A549 (cell line): ENCODE measurements around the gene CHRNB2. TPM values are rescaled to one million over a fixed set of nuclear protein-coding genes. Genes with fewer than 3 reads are reported as not detected.

Experiments
- ATAC-seq, 2 experiments: fragments of 200-7000 bp in 1 of 2; fragments of >200 bp in 1 of 2; cut with Nextera tagmentation in 1 of 2; cut with Tn5 transposase in 1 of 2; 3 replicates each; pipeline versions ENCODE4 v1.8.0 to v1.9.1; 2018 to 2020; ENCODE audit warnings: mild to moderate bottlenecking in 1 of 2, moderate library complexity in 1 of 2
- CTCF ChIA-PET: fragments of 300-600 bp; sonication (Branson Sonifier 250); formaldehyde crosslinking; extraction: SDS; loops from one replicate; lab custom pipeline; 2021; ENCODE audit warnings: antibody characterized with exemption, inconsistent platforms; lab: Yijun Ruan, JAX
- POLR2A ChIA-PET: fragments of 350-600 bp; formaldehyde crosslinking; extraction: SDS; loops from one replicate; lab custom pipeline; 2021; ENCODE audit warnings: antibody characterized with exemption, inconsistent platforms; lab: Yijun Ruan, JAX
- DNase-seq, 2 experiments: peaks; one replicate each; pipeline versions ENCODE4 v3.0.0 to v3.0.0-alpha.2; 2011 to 2016; ENCODE audit warnings: low read depth in 1 of 2, low spot score in 1 of 2
- FAIRE-seq: peaks from 2 replicates; lab custom pipeline; 2011; peaks lifted over from hg19 to GRCh38; lab: Jason Lieb, UNC
- H3K27ac ChIP-seq, 2 experiments: fragments of >200 bp; sonication (Bioruptor Twin); formaldehyde crosslinking; 3 replicates each; pipeline ENCODE4 v1.5.1; 2016 to 2017
- H3K4me1 ChIP-seq: fragments of >200 bp; sonication (Bioruptor Twin); formaldehyde crosslinking; 3 replicates; pipeline ENCODE4 v1.6.1; 2016
- H3K4me2 ChIP-seq: fragments of >200 bp; sonication (Bioruptor Twin); formaldehyde crosslinking; 3 replicates; pipeline ENCODE4 v1.6.1; 2016
- H3K4me3 ChIP-seq: fragments of >200 bp; sonication (Bioruptor Twin); formaldehyde crosslinking; 3 replicates; pipeline ENCODE4 v1.5.1; 2016
- H3K9me3 ChIP-seq: fragments of >200 bp; sonication (Bioruptor Twin); formaldehyde crosslinking; 3 replicates; pipeline ENCODE4 v1.6.1; 2016
- CBX2 ChIP-seq: fragments of 200-600 bp; sonication (generic); IDR thresholded peaks from 2 replicates; pipeline ENCODE4 v1.6.1; 2016; ENCODE audit warnings: low read depth, mild to moderate bottlenecking, borderline replicate concordance
- CBX8 ChIP-seq: fragments of 200-600 bp; sonication (generic); IDR thresholded peaks from 2 replicates; pipeline ENCODE4 v1.6.1; 2016
- EP300 ChIP-seq, 2 experiments: fragments of >200 bp; sonication (Bioruptor Twin); formaldehyde crosslinking; IDR thresholded peaks; 2 replicates in 1 of 2; 3 replicates in 1 of 2; pipeline ENCODE4 v1.6.1; 2016 to 2017
- ESRRA ChIP-seq: fragments of 150-350 bp; IDR thresholded peaks from 2 replicates; pipeline ENCODE4 v1.6.1; 2014; ENCODE audit warnings: mild to moderate bottlenecking, low read length, borderline replicate concordance
- FOSB ChIP-seq: fragments of 250-450 bp; sonication (Bioruptor Pico); IDR thresholded peaks from 2 replicates; pipeline ENCODE4 v1.5.0; 2020; ENCODE audit warnings: mild to moderate bottlenecking, moderate library complexity
- HDAC2 ChIP-seq: fragments of 200-600 bp; sonication (generic); IDR thresholded peaks from 2 replicates; pipeline ENCODE4 v1.6.1; 2016
- HEYL ChIP-seq: fragments of 250-450 bp; sonication (Bioruptor Pico); IDR thresholded peaks from 2 replicates; pipeline ENCODE4 v1.8.0; 2021; ENCODE audit warnings: mild to moderate bottlenecking, moderate library complexity
- HOXB5 ChIP-seq: fragments of 250-450 bp; sonication (Bioruptor Pico); IDR thresholded peaks from 2 replicates; pipeline ENCODE4 v1.5.0; 2020; ENCODE audit warnings: mild to moderate bottlenecking, moderate library complexity
- JUNB ChIP-seq: fragments of >200 bp; sonication (Bioruptor Twin); formaldehyde crosslinking; IDR thresholded peaks from 2 replicates; pipeline ENCODE4 v1.6.1; 2016
- KDM5A ChIP-seq: fragments of 200-600 bp; sonication (generic); IDR thresholded peaks from 2 replicates; pipeline ENCODE4 v1.6.1; 2016; ENCODE audit warnings: antibody characterized with exemption, mild to moderate bottlenecking
- MYC ChIP-seq: IDR thresholded peaks from 2 replicates; pipeline ENCODE4 v1.6.1; 2012; ENCODE audit warnings: mild to moderate bottlenecking, inconsistent platforms, low read length, improper control_type of control experiment, borderline replicate concordance
- NFE2L2 ChIP-seq: fragments of 150-350 bp; conservative IDR thresholded peaks from 2 replicates; pipeline ENCODE4 v1.6.1; 2014; ENCODE audit warnings: low read length
- NPAS2 ChIP-seq: fragments of 250-450 bp; sonication (Bioruptor Pico); IDR thresholded peaks from 2 replicates; pipeline ENCODE4 v1.8.0; 2022; ENCODE audit warnings: mild to moderate bottlenecking, moderate library complexity, borderline replicate concordance
- NR3C1 ChIP-seq: fragments of >200 bp; sonication (Bioruptor Twin); formaldehyde crosslinking; IDR thresholded peaks from 3 replicates; pipeline ENCODE4 v1.6.1; 2017
- PBX3 ChIP-seq: IDR thresholded peaks from 2 replicates; pipeline ENCODE4 v1.6.1; 2012
- PHF8 ChIP-seq: fragments of 200-600 bp; sonication (generic); IDR thresholded peaks from 2 replicates; pipeline ENCODE4 v1.6.1; 2016; ENCODE audit warnings: low read depth, mild to moderate bottlenecking, antibody characterized with exemption, moderate library complexity, borderline replicate concordance
- POLR2AphosphoS2 ChIP-seq: conservative IDR thresholded peaks from 2 replicates; pipeline ENCODE4 v1.6.1; 2012; ENCODE audit warnings: low read length, improper control_type of control experiment, inconsistent platforms
- RAD21 ChIP-seq, 2 experiments: fragments of >200 bp in 1 of 2; sonication (Bioruptor Twin) in 1 of 2; formaldehyde crosslinking in 1 of 2; IDR thresholded peaks in 1 of 2; conservative IDR thresholded peaks in 1 of 2; 2 replicates in 1 of 2; 3 replicates in 1 of 2; pipeline ENCODE4 v1.6.1; 2012 to 2018; ENCODE audit warnings: inconsistent platforms in 1 of 2
- SREBF2 ChIP-seq: fragments of 450-650 bp; IDR thresholded peaks from 2 replicates; pipeline ENCODE4 v1.6.1; 2014; ENCODE audit warnings: mild to moderate bottlenecking, moderate library complexity
- TFCP2L1 ChIP-seq: fragments of 250-450 bp; sonication (Bioruptor Pico); IDR thresholded peaks from 2 replicates; pipeline ENCODE4 v1.5.0; 2021; ENCODE audit warnings: mild to moderate bottlenecking
- TP53 ChIP-seq: fragments of 250-450 bp; sonication (Bioruptor Pico); IDR thresholded peaks from 2 replicates; pipeline ENCODE4 v1.5.0; 2021; ENCODE audit warnings: mild to moderate bottlenecking, moderate library complexity
- ZNF302 ChIP-seq: fragments of 250-450 bp; sonication (Bioruptor Pico); IDR thresholded peaks from 2 replicates; pipeline ENCODE4 v1.9.0; 2021; ENCODE audit warnings: inconsistent platforms, mild to moderate bottlenecking, moderate library complexity
- ZSCAN20 ChIP-seq: fragments of 250-450 bp; sonication (Bioruptor Pico); IDR thresholded peaks from 2 replicates; pipeline ENCODE4 v1.8.0; 2022; ENCODE audit warnings: mild to moderate bottlenecking, moderate library complexity
- WGBS: methylation state at CpG from one replicate; pipeline ENCODE4 v1.1.6; 2017; ENCODE audit errors: missing lambda C conversion rate; 5-methylcytosine and 5-hydroxymethylcytosine counted together
- polyA plus RNA-seq, 4 experiments: library from polyadenylated mRNA; depleted of rRNA in 3 of 4; stranded (reverse); fragments of >200 nt; fragmentation: RNase III in 1 of 4; extraction: RNeasy Plus Mini Kit Qiagen cat#74134 plus additional on column Dnase treatment in 1 of 4; gene quantifications; 2 replicates in 3 of 4; 3 replicates in 1 of 4; pipeline ENCODE4 v1.2.3, GENCODE V29; 2011 to 2017
- TF ChIP-seq, protein P1 (sequence below): fragments of 150-350 bp; IDR thresholded peaks from 2 replicates; pipeline ENCODE4 v1.6.1; 2014; ENCODE audit warnings: low read depth, mild to moderate bottlenecking, low read length
- TF ChIP-seq, protein P2 (sequence below): IDR thresholded peaks from 2 replicates; pipeline ENCODE4 v1.6.1; 2012; ENCODE audit warnings: low read depth, borderline replicate concordance
- TF ChIP-seq, protein P3 (sequence below): fragments of >200 bp; sonication (Bioruptor Twin); formaldehyde crosslinking; IDR thresholded peaks from 3 replicates; pipeline ENCODE4 v1.6.1; 2016

Gene CHRNB2
- polyA plus RNA-seq, 2 of the 4 experiments (the other 2 are of a cell fraction), result 0.21 TPM

DNA sequence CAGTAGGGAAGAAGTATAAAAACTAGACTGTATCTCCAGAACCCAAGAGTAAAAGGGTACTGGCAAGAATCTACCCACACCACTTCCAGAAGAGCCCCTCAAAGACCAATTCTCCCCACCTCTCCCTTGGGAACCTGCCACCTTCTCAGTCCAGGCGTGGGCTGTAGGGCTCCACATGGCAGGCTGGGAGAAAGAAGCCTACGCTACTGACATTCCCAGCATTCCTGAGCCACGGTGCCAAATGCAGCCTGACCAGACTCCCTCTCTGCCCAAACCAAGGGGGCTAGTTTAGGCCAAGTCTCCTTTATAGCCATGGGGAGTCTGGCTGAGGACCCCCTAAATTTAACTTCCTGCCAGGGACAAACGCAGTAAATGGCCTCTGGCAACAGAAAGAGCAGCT lies 11.2 kb upstream of the CHRNB2 start:
- POLR2A ChIA-PET, result no interaction called here
- Histone ChIP-seq H3K4me2 (peak overlapping the region; percentile 96), H3K27ac (peak overlapping the region in 1 of 2 experiments; percentile 96; a peak in 2 of 6 replicates), H3K9me3 (no peaks in the 10 kb centered on the region), H3K4me1 (peaks cover 16% of the 10 kb centered on the region), H3K4me3 (peak overlapping the region; percentile 85; the same call in 2 of the 3 replicates)
- no peak for FAIRE-seq
- CTCF ChIA-PET, result interaction anchor here (0.6 to 3.7 kb wide), 6 partner anchors 11 to 222 kb away, joined by 3 to 24 read pairs (median 3); no protein-coding TSS in a partner anchor
- no peak for DNase-seq
- TF ChIP-seq KDM5A (no peak), HDAC2 (no peak), FOSB (CRISPR knock-in tag) (no peak), MYC (no peak), EP300 (IDR thresholded peaks at IDR 0.05) (no peak), NPAS2 (no peak), HEYL (CRISPR knock-in tag) (no peak), RAD21 (conservative IDR thresholded peaks at IDR 0.05 in 1 of 2, IDR thresholded peaks at IDR 0.05 in 1 of 2) (no peak), CBX8 (no peak), ZNF302 (no peak), HOXB5 (CRISPR knock-in tag) (no peak), NFE2L2 (no peak), ESRRA (no peak)
- TF ChIP-seq, protein P1, sequence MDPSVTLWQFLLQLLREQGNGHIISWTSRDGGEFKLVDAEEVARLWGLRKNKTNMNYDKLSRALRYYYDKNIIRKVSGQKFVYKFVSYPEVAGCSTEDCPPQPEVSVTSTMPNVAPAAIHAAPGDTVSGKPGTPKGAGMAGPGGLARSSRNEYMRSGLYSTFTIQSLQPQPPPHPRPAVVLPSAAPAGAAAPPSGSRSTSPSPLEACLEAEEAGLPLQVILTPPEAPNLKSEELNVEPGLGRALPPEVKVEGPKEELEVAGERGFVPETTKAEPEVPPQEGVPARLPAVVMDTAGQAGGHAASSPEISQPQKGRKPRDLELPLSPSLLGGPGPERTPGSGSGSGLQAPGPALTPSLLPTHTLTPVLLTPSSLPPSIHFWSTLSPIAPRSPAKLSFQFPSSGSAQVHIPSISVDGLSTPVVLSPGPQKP, result no peak
- TF ChIP-seq, protein P2, sequence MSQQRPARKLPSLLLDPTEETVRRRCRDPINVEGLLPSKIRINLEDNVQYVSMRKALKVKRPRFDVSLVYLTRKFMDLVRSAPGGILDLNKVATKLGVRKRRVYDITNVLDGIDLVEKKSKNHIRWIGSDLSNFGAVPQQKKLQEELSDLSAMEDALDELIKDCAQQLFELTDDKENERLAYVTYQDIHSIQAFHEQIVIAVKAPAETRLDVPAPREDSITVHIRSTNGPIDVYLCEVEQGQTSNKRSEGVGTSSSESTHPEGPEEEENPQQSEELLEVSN, result no peak
- TF ChIP-seq, protein P3, sequence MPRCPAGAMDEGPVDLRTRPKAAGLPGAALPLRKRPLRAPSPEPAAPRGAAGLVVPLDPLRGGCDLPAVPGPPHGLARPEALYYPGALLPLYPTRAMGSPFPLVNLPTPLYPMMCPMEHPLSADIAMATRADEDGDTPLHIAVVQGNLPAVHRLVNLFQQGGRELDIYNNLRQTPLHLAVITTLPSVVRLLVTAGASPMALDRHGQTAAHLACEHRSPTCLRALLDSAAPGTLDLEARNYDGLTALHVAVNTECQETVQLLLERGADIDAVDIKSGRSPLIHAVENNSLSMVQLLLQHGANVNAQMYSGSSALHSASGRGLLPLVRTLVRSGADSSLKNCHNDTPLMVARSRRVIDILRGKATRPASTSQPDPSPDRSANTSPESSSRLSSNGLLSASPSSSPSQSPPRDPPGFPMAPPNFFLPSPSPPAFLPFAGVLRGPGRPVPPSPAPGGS, result no peak
- ATAC-seq, result no peak
- WGBS, result 66% methylated on average over 4 of the region's 4 CpGs

GRCh38 chr1:154557248-154557938 lies 10.2 kb upstream of the CHRNB2 start:
- Histone ChIP-seq H3K4me1 (peaks cover 16% of the 10 kb centered on the region), H3K9me3 (no peaks in the 10 kb centered on the region), H3K4me2 (peak overlapping the region; percentile 96), H3K27ac (peak overlapping the region; percentile 93 to 96), H3K4me3 (peak overlapping the region; percentile 85)
- POLR2A ChIA-PET, result no interaction called here
- CTCF ChIA-PET, result interaction anchor here (1.1 to 3.7 kb wide), 3 partner anchors 10 to 28 kb away, joined by 3 to 24 read pairs (median 10); no protein-coding TSS in a partner anchor
- FAIRE-seq, result no peak
- no peak for ATAC-seq
- no peak for DNase-seq
- TF ChIP-seq NFE2L2, result no peak
- no peak for TF ChIP-seq RAD21 (conservative IDR thresholded peaks at IDR 0.05 in 1 of 2, IDR thresholded peaks at IDR 0.05 in 1 of 2)
- TF ChIP-seq ZSCAN20, result no peak
- no peak for TF ChIP-seq JUNB
- no peak for TF ChIP-seq HOXB5 (CRISPR knock-in tag)
- no peak for TF ChIP-seq HDAC2
- no peak for TF ChIP-seq POLR2AphosphoS2
- no peak for TF ChIP-seq TP53 (CRISPR knock-in tag)
- no peak for TF ChIP-seq SREBF2
- TF ChIP-seq NR3C1, result no peak
- TF ChIP-seq PHF8, result no peak
- TF ChIP-seq, protein P3, result no peak
- no peak for TF ChIP-seq PBX3
- no peak for TF ChIP-seq FOSB (CRISPR knock-in tag)
- TF ChIP-seq CBX8, result no peak
- no peak for TF ChIP-seq CBX2
- TF ChIP-seq TFCP2L1, result no peak
- no peak for TF ChIP-seq HEYL (CRISPR knock-in tag)
- WGBS, result 17% methylated on average over 7 of the region's 7 CpGs
